ENCODE measurements around the gene NACAD.
"Not testable (repeated sequence)": the region's sequence is repeated elsewhere in the genome, so short reads cannot be mapped to it uniquely, and the experiment has no call there.

Gene NACAD

DNA sequence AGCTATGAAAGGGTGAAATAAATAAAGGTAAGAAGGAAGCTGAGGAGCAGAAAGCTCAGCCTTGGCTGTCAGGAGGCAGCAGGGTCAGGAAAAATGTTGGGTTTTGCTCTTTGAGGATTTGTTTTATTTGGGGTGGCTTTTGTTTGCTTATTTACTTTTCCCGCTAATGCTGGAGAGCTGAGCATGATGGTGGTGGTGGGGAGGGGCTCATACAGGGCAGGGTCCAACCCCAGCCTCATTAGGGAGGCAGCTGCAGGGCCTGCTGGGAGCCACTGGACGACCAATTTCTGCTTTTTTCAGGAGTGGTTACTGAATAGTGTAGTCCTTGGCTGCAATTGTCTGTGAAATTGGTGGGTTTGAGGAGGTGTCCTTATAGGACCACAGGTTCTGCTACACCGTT is 52.5 kb downstream of the NACAD start:
- Histone ChIP-seq H3K4me3 (ENCODE audit: insufficient read depth, low read depth, low read length) (no peak overlapping the region), H3K27me3 (ENCODE audit: control insufficient read depth, insufficient read depth, low read length, poor library complexity, severe bottlenecking) (no peaks in the 10 kb centered on the region), H3K9me3 (ENCODE audit: control insufficient read depth, low read length) (no peaks in the 10 kb centered on the region), H3K27ac (ENCODE audit: insufficient read depth, low read depth, low read length, poor library complexity, severe bottlenecking) (no peak overlapping the region), H3K4me1 (ENCODE audit: control insufficient read depth, insufficient read depth, low read length) (peaks cover 18% of the 10 kb centered on the region), H3K36me3 (ENCODE audit: control insufficient read depth, insufficient read depth, low read length) (peaks cover 7% of the 10 kb centered on the region)
- 57 to 62% methylated on average over 3 of the region's 3 CpGs for WGBS, 2 experiments

DNA sequence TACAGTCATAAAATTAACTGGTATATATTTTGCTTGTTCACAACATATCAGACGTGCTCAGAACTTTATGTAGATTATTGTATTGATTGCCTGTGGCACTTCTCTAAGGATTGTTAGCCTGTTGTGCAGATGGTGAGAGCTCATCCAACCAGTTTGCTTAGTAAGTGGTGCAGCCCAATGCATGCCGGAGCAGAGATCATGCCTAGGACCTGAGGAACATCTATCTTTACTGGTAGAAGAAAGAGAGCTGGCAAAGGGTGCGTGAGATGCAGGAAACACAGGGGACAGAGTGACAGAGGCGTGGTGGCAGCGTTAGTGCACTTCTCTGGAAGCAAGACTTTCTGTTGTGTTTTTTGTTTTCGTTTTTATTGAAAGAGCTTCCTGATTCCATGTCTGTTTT is 52.9 kb downstream of the NACAD start:
- Histone ChIP-seq H3K4me1 (ENCODE audit: control insufficient read depth, insufficient read depth, low read length) (peaks cover 18% of the 10 kb centered on the region), H3K27ac (ENCODE audit: insufficient read depth, low read depth, low read length, poor library complexity, severe bottlenecking) (no peak overlapping the region), H3K9me3 (ENCODE audit: control insufficient read depth, low read length) (no peaks in the 10 kb centered on the region), H3K36me3 (ENCODE audit: control insufficient read depth, insufficient read depth, low read length) (peaks cover 7% of the 10 kb centered on the region), H3K27me3 (ENCODE audit: control insufficient read depth, insufficient read depth, low read length, poor library complexity, severe bottlenecking) (no peaks in the 10 kb centered on the region), H3K4me3 (ENCODE audit: insufficient read depth, low read depth, low read length) (no peak overlapping the region)
- WGBS, 2 experiments = 87 to 89% methylated on average over 6 of the region's 6 CpGs

DNA sequence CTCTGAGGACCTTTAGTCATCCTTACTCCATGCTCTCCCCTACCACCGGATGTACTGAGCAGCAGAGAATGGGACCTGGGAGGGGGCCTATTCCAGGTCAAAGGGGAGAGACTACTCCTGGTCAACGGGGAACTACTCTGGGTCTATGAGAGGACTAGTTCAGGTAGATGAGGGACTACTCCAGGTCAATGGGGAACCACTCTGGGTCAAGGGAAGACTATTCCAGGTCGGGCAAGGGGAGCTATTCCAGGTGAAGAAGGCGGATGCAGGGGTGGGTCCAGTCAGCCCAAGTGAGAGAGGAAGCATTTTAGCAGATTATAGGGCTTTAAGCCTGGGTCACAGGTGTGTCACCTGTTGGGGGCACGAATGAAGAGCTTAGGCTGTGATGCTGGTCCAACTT is 53.4 kb downstream of the NACAD start:
- WGBS, 2 experiments = 94 to 95% methylated on average over 5 of the region's 5 CpGs
- Histone ChIP-seq H3K27me3 (ENCODE audit: control insufficient read depth, insufficient read depth, low read length, poor library complexity, severe bottlenecking) (no peaks in the 10 kb centered on the region), H3K9me3 (ENCODE audit: control insufficient read depth, low read length) (no peaks in the 10 kb centered on the region), H3K27ac (ENCODE audit: insufficient read depth, low read depth, low read length, poor library complexity, severe bottlenecking) (no peak overlapping the region), H3K36me3 (ENCODE audit: control insufficient read depth, insufficient read depth, low read length) (peaks cover 7% of the 10 kb centered on the region), H3K4me1 (ENCODE audit: control insufficient read depth, insufficient read depth, low read length) (peaks cover 18% of the 10 kb centered on the region), H3K4me3 (ENCODE audit: insufficient read depth, low read depth, low read length) (no peak overlapping the region)

DNA sequence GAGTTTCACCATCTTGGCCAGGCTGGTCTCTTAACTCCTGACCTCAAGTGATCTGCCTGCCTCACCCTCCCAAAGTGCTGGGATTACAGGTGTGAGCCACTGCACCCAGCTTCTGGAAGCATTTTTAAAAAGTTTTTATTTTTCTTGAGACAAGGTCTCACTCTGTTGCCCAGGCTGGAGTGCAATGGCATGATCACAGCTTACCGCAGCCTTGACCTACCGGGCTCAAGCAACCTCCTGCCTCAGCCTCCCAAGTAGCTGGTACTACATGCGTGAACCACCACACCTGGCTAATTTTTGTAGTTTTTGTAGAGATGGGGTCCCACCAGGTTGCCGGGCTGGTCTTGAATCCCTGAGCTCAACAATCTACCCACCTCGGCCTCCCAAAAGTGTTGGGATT is 54.1 kb downstream of the NACAD start:
- H3K27ac ChIP-seq (ENCODE audit: insufficient read depth, low read depth, low read length, poor library complexity, severe bottlenecking); H3K36me3 ChIP-seq (ENCODE audit: control insufficient read depth, insufficient read depth, low read length); H3K9me3 ChIP-seq (ENCODE audit: control insufficient read depth, low read length); H3K4me3 ChIP-seq (ENCODE audit: insufficient read depth, low read depth, low read length); H3K27me3 ChIP-seq (ENCODE audit: control insufficient read depth, insufficient read depth, low read length, poor library complexity, severe bottlenecking): not testable (repeated sequence)
- 86% methylated on average over 5 of the region's 5 CpGs for WGBS, 2 experiments
- peaks cover 18% of the 10 kb centered on the region for H3K4me1 ChIP-seq (ENCODE audit: control insufficient read depth, insufficient read depth, low read length)

DNA sequence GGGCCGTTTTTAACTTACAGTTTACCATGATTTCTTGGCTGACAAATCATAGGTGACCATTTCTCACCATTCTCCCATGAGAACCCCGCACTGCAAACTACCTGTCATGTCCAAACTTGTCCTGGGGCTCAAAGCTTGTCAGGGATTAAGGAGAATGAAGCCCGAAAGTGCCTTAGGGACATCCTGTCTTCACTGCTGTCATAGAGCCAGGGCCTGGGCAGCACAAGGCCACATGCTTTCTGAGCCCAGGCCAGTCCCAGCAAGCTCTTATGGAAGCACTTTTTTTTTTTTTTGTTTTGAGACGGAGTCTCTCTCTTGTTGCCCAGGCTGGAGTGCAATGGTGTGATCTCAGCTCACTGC is 54.9 kb downstream of the NACAD start:
- peaks cover 6% of the 10 kb centered on the region for H3K36me3 ChIP-seq (ENCODE audit: control insufficient read depth, insufficient read depth, low read length)
- WGBS, 2 experiments = 87 to 92% methylated on average over 4 of the region's 4 CpGs
- no peaks in the 10 kb centered on the region for H3K9me3 ChIP-seq (ENCODE audit: control insufficient read depth, low read length)
- H3K27ac ChIP-seq (ENCODE audit: insufficient read depth, low read depth, low read length, poor library complexity, severe bottlenecking) = no peak overlapping the region
- no peak overlapping the region for H3K4me3 ChIP-seq (ENCODE audit: insufficient read depth, low read depth, low read length)
- no peaks in the 10 kb centered on the region for H3K27me3 ChIP-seq (ENCODE audit: control insufficient read depth, insufficient read depth, low read length, poor library complexity, severe bottlenecking)
- H3K4me1 ChIP-seq (ENCODE audit: control insufficient read depth, insufficient read depth, low read length) = peaks cover 18% of the 10 kb centered on the region

DNA sequence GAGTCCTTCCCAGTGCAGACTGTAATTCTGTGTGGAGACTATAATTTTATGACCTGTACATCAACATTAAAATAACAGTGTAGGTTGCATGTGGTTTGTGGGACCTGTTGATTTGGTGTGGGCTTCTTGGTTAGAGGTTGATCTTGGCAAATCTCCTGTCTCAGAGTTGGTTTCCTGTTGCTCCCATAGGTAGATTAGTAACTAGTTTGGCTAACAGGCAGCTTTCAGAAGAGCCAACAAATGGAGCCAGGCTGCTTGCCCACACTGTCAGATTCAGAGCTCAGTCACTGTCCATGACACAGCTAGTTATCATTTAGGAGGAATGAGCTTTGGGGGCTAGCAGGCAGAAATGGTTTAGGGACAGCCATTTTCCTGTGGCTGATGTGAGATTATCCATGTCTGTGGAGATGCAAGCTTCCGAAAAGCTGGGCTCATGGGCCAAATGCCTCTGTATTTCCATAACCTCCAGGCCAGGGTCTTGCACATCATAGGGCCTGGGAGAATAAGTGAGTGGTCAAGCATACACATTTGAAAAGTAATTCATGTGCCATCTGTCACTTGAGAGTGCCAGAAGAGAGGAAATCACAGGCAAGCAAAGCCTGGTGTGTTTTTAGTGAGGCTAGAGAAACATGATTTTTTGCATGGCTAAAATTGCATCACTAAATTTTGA is 55.4 kb downstream of the NACAD start:
- H3K4me3 ChIP-seq (ENCODE audit: insufficient read depth, low read depth, low read length) = no peak overlapping the region
- H3K27me3 ChIP-seq (ENCODE audit: control insufficient read depth, insufficient read depth, low read length, poor library complexity, severe bottlenecking) = no peaks in the 10 kb centered on the region
- H3K27ac ChIP-seq (ENCODE audit: insufficient read depth, low read depth, low read length, poor library complexity, severe bottlenecking) = no peak overlapping the region
- peaks cover under 1% of the 10 kb centered on the region for H3K36me3 ChIP-seq (ENCODE audit: control insufficient read depth, insufficient read depth, low read length)
- H3K9me3 ChIP-seq (ENCODE audit: control insufficient read depth, low read length) = no peaks in the 10 kb centered on the region
- peaks cover 18% of the 10 kb centered on the region for H3K4me1 ChIP-seq (ENCODE audit: control insufficient read depth, insufficient read depth, low read length)
- WGBS, 2 experiments = 90 to 96% methylated on average over 1 of the region's 1 CpG

DNA sequence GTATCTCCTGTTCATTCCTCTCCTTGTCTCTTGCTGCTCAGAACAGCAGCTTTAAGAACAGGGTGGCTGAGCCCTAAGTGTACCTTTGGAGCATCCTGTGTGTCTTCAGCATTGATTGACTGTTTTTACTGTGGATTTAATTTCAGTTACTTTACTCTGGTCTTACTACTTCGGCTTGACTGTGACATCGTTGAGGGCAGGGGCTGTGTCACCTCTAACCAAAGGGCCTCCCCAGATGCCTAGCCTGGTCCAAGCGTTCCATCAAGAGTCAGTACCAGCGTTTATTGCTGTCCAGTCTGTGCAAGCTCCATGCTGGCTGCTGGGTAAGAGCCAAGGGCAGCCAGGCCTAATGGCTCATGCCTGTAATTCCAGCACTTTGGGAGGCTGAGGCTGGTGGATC is 56.3 kb downstream of the NACAD start:
- peaks cover 3% of the 10 kb centered on the region for H3K36me3 ChIP-seq (ENCODE audit: control insufficient read depth, insufficient read depth, low read length)
- no peak overlapping the region for H3K27ac ChIP-seq (ENCODE audit: insufficient read depth, low read depth, low read length, poor library complexity, severe bottlenecking)
- no peaks in the 10 kb centered on the region for H3K9me3 ChIP-seq (ENCODE audit: control insufficient read depth, low read length)
- no peaks in the 10 kb centered on the region for H3K27me3 ChIP-seq (ENCODE audit: control insufficient read depth, insufficient read depth, low read length, poor library complexity, severe bottlenecking)
- no peak overlapping the region for H3K4me3 ChIP-seq (ENCODE audit: insufficient read depth, low read depth, low read length)
- H3K4me1 ChIP-seq (ENCODE audit: control insufficient read depth, insufficient read depth, low read length) = peaks cover 18% of the 10 kb centered on the region
- 94 to 96% methylated on average over 4 of the region's 4 CpGs for WGBS, 2 experiments

DNA sequence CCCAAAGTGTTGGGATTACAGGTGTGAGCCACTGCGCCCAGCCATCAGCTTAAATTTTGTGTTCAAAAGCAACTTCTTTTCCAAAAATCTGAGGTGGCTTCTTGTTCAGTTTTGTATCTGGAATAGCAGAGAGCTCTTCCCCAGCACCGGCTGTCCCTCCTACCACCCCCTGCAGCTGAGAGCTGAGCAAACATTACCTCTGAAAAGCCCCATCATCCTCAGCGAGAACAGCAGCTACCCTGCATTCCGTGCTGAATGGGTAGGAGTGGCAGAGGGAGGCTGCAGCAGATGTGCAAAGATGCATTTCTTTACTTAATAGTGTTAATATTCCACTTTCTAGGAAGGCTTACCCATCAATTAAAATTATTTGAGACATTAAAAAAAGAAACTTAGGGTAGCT is 56.9 kb downstream of the NACAD start:
- peaks cover 15% of the 10 kb centered on the region for H3K4me1 ChIP-seq (ENCODE audit: control insufficient read depth, insufficient read depth, low read length)
- peaks cover 3% of the 10 kb centered on the region for H3K36me3 ChIP-seq (ENCODE audit: control insufficient read depth, insufficient read depth, low read length)
- no peak overlapping the region for H3K4me3 ChIP-seq (ENCODE audit: insufficient read depth, low read depth, low read length)
- no peaks in the 10 kb centered on the region for H3K9me3 ChIP-seq (ENCODE audit: control insufficient read depth, low read length)
- WGBS, 2 experiments = 34 to 38% methylated on average over 4 of the region's 4 CpGs
- no peaks in the 10 kb centered on the region for H3K27me3 ChIP-seq (ENCODE audit: control insufficient read depth, insufficient read depth, low read length, poor library complexity, severe bottlenecking)
- H3K27ac ChIP-seq (ENCODE audit: insufficient read depth, low read depth, low read length, poor library complexity, severe bottlenecking) = no peak overlapping the region

Data from ectodermal cell (in vitro differentiated cells).